HepG2 (cell line): ENCODE results near the gene PDXDC1. TPM values are rescaled to one million over a fixed set of nuclear protein-coding genes. Genes with fewer than 3 reads are reported as not detected.
"Not testable (repeated sequence)": the region's sequence is repeated elsewhere in the genome, so short reads cannot be mapped to it uniquely, and the experiment has no call there.

Source experiments
- ATAC-seq: fragments of 200-7000 bp; cut with Tn5 transposase; 3 replicates; pipeline ENCODE4 v1.9.1; 2020; ENCODE audit warnings: mild to moderate bottlenecking, moderate library complexity
- BruUV-seq: library from RNA; stranded (reverse); fragments of 400-500 nt; replicated peaks from 2 replicates; lab custom pipeline; 2021; lab: Mats Ljungman, UMichigan
- CTCF ChIA-PET: fragments of 300-600 bp; formaldehyde crosslinking; extraction: SDS; loops from one replicate; lab custom pipeline; 2021; ENCODE audit warnings: low total read pairs, inconsistent platforms, low intra/inter-chr PET ratio; lab: Yijun Ruan, JAX
- POLR2A ChIA-PET: fragments of 350-600 bp; sonication (Branson Sonifier 250); formaldehyde crosslinking; loops from one replicate; lab custom pipeline; 2020; ENCODE audit warnings: antibody characterized with exemption, inconsistent platforms; lab: Yijun Ruan, JAX
- DNase-seq: peaks from one replicate; pipeline ENCODE4 v3.0.0-alpha.2; 2015; ENCODE audit warnings: low spot score
- FAIRE-seq: peaks from 3 replicates; lab custom pipeline; 2011; peaks lifted over from hg19 to GRCh38; lab: Jason Lieb, UNC
- H2AFZ ChIP-seq: one replicate; pipeline ENCODE4 v1.6.1; 2011; ENCODE audit warnings: low read length, inconsistent platforms
- H3K27ac ChIP-seq: fragments of 300-600 bp; 3 replicates; pipeline ENCODE4 v1.8.0; 2011; ENCODE audit warnings: mixed run types, mild to moderate bottlenecking, mixed read lengths, low read length, inconsistent platforms; ENCODE audit not compliant: insufficient read depth; ENCODE audit errors: extremely low read length
- H3K27me3 ChIP-seq, 2 experiments: fragments of 200-600 bp in 1 of 2; 2 replicates in 1 of 2; 3 replicates in 1 of 2; pipeline versions ENCODE4 v1.6.0 to v1.8.0; 2011; ENCODE audit warnings: low read length in 2 of 2, mild to moderate bottlenecking in 2 of 2, moderate library complexity in 2 of 2, inconsistent platforms in 1 of 2; ENCODE audit not compliant: insufficient read depth in 2 of 2, control insufficient read depth in 1 of 2
- H3K36me3 ChIP-seq, 2 experiments: fragments of 200-600 bp in 1 of 2; replicated peaks in 1 of 2; 2 replicates in 1 of 2; 3 replicates in 1 of 2; pipeline versions ENCODE4 v1.5.1 to v1.8.0; 2011; ENCODE audit warnings: low read length in 2 of 2, inconsistent platforms in 1 of 2; ENCODE audit not compliant: insufficient read depth in 2 of 2, control insufficient read depth in 1 of 2
- H3K4me1 ChIP-seq: 2 replicates; pipeline ENCODE4 v1.5.1; 2012; ENCODE audit warnings: low read length, inconsistent platforms; ENCODE audit not compliant: insufficient read depth
- H3K4me2 ChIP-seq: 2 replicates; pipeline ENCODE4 v1.6.0; 2011; ENCODE audit warnings: low read depth, low read length, inconsistent platforms
- H3K4me3 ChIP-seq, 3 experiments: fragments of 200-600 bp in 1 of 3; sonication (generic), shearing (Covaris generic) in 1 of 3; replicated peaks in 1 of 3; 2 replicates each; pipeline ENCODE4 v1.5.1; 2011 to 2016; ENCODE audit warnings: low read length in 3 of 3, inconsistent platforms in 2 of 3, low read depth in 2 of 3, mild to moderate bottlenecking in 2 of 3, control low read depth in 1 of 3, mixed read lengths in 1 of 3; ENCODE audit not compliant: insufficient read depth in 1 of 3
- H3K79me2 ChIP-seq: one replicate; pipeline ENCODE4 v1.6.1; 2011; ENCODE audit warnings: low read length, inconsistent platforms; ENCODE audit not compliant: insufficient read depth
- H3K9ac ChIP-seq: 2 replicates; pipeline ENCODE4 v1.6.0; 2011; ENCODE audit warnings: mild to moderate bottlenecking, low read depth, low read length, inconsistent platforms; ENCODE audit not compliant: insufficient read depth
- H3K9me3 ChIP-seq: 2 replicates; pipeline ENCODE4 v1.5.1; 2012; ENCODE audit warnings: mild to moderate bottlenecking, low read length
- H4K20me1 ChIP-seq: 2 replicates; pipeline ENCODE4 v1.6.0; 2011; ENCODE audit warnings: inconsistent platforms, mild to moderate bottlenecking, low read length, moderate library complexity; ENCODE audit not compliant: insufficient read depth
- CTCF ChIP-seq: sonication (generic); formaldehyde crosslinking; IDR thresholded peaks from 2 replicates; pipeline ENCODE4 v1.5.0; 2020; ENCODE audit warnings: mild to moderate bottlenecking, missing genetic modification reagents, moderate library complexity
- WGBS: methylation state at CpG from one replicate; pipeline ENCODE4 v1.1.6; 2017; ENCODE audit warnings: low lambda C conversion rate; 5-methylcytosine and 5-hydroxymethylcytosine counted together
- in situ Hi-C: cut with HindIII; loops from 2 replicates; pipeline ENCODE4 v1.10.0; 2017; ENCODE audit warnings: low pct_unique_long_range_greater_than_20kb; ENCODE audit not compliant: extremely low pct_ligation_motif_present
- intact Hi-C: fragments of 100-400 bp; cut with micrococcal nuclease; formaldehyde crosslinking; loops from one replicate; pipeline ENCODE4 v1.10.0; 2022; ENCODE audit not compliant: unreplicated experiment
- polyA plus RNA-seq, 8 experiments: library from polyadenylated mRNA; depleted of rRNA in 3 of 8; stranded (reverse) in 7 of 8; unstranded in 1 of 8; fragments of >200 nt; fragmentation: Illumina TruSeq in 4 of 8; extraction: Trizol in 4 of 8; gene quantifications; 2 replicates each; pipeline versions ENCODE4 v1.2.1 to v1.2.3, GENCODE V29; 2011 to 2016; ENCODE audit warnings: low read depth in 4 of 8, missing spikeins in 1 of 8, mixed read lengths in 1 of 8; ENCODE audit not compliant: insufficient read depth in 1 of 8
- total RNA-seq, 5 experiments: library from RNA; depleted of rRNA; stranded (reverse); fragments of >200 nt; fragmentation: Illumina TruSeq; extraction: Trizol; gene quantifications; 2 replicates each; pipeline ENCODE4 v1.2.3, GENCODE V29; 2016; ENCODE audit warnings: low read depth in 1 of 5

Gene PDXDC1
- total and polyA plus RNA-seq, 2 of the 13 experiments (the other 11 are each of a cell fraction or from before 2014, with no cell fraction given), result 133 to 169 TPM

DNA sequence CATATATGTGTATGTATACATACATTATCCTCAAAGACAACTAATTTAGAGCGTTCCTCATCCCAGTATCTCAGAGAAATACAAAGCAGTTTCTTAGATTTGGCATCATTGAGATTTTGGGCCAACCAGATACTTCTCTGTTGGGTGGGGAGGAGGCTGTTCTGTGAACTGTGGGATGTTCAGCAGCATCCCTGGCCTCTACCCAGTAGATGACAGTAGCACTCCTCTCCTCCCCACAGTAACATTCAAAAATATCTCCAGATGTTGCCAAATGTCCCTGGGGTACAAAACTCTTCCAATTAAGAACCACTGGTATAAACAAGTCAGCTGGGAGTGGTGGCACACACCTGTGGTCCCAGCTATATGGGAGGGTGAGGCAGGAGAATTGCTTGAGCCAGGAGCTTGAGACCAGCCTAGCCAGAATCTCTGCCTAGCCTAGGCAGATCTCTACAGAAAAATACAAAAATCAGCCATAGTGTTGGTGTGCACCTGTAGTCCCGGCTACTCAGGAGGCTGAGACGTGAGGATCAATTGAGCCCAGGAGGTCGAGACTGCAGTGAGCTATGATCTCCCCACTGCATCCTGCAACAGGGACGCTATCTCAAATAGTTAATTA, 125.7 kb downstream of the PDXDC1 start:
- WGBS, result 43% methylated on average over 5 of the region's 5 CpGs

DNA sequence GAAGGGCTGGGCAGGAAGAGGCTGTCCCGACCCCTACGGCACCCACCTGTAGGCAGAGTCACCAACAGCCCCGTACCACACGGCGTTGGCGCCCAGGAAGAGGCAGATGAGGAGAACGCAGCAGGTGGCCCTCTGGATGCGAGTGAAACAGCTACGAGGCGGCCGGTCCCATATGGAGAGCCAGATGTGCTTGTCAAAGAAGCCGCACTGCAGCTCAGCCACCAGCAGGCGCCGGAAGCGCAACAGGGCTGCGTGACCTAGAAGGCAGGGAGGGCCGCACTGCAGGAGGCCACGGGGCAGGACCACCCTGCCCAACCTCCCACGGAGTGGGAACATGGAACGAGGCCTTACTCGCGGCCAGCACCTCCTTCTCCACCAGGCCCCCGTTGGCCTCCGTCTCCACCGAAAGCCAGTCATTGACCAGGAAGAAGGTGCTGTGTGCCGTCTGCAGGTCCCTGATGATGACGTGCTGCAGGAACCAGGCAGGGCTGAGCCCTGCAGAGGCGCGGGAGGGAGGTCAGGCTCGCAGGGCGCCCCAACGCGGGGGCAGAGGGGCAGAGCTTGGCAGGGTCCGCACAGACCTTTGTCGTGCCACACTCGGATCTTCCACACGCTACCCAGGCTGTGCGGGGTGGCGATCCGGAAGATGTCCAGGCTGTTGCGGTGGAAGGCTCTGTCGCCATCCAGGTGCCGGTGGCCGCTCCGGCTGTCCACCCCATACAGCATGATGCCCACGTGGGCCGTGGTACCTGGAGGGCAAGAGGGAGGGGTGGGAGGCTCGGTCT, 153.0 kb downstream of the PDXDC1 start:
- H3K4me1 ChIP-seq, H3K27ac ChIP-seq, CTCF ChIA-PET, H4K20me1 ChIP-seq, in situ Hi-C loops, H3K4me3 ChIP-seq, H3K9ac ChIP-seq, H3K9me3 ChIP-seq, H3K27me3 ChIP-seq, DNase-seq, intact Hi-C loops, BruUV-seq, H3K79me2 ChIP-seq, POLR2A ChIA-PET, H2AFZ ChIP-seq, H3K36me3 ChIP-seq, H3K4me2 ChIP-seq, ATAC-seq, FAIRE-seq: not testable (repeated sequence)
- 90% methylated on average over 11 of the region's 48 CpGs for WGBS
- peak; percentile 31 for TF ChIP-seq CTCF

More for the DNA sequence above, 125.7 kb downstream of the PDXDC1 start:
- H2AFZ ChIP-seq, H3K27me3 ChIP-seq, in situ Hi-C loops, H3K79me2 ChIP-seq, DNase-seq, intact Hi-C loops, H3K27ac ChIP-seq, FAIRE-seq, POLR2A ChIA-PET, H4K20me1 ChIP-seq, H3K9ac ChIP-seq, H3K36me3 ChIP-seq, H3K4me3 ChIP-seq, H3K4me2 ChIP-seq, BruUV-seq, H3K9me3 ChIP-seq, CTCF ChIA-PET: not testable (repeated sequence)
- ATAC-seq, result peak; percentile 24; the same call in 2 of the 3 replicates
- H3K4me1 ChIP-seq, result peaks cover 16% of the 10 kb centered on the region

DNA sequence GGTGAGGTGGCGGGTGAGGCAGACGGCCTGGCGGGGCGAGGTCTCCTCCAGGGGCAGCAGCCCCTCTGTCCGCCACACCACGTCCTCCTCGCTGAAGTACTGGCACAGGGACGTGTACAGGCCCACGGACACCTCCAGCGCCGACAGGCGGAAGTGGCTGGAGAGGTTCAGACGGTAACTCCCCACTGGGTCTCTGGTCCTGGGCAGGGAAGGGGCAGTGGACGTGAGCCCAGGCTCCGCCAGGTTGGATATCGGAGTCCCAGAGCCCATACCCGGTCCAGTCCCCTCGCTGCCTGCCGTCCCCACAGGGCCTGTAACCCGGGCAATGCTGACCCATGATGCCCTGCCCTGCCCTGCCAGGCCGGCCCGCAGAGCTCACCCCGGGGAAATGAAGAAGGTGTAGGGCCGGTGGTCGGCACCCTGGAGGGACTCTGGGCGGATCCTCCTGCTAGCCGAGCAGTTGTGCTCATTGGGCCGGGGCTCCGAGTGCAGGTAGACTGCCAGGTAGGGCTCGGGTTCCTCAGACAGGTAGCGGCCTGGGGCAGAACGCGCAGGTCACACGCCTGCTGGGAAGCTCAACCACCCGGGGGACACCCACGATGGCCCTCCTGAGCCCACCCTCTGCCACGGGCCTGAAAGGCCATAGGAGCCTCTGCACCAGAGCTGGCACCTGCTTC, 155.6 kb downstream of the PDXDC1 start:
- H3K36me3 ChIP-seq, H3K27ac ChIP-seq, H3K4me1 ChIP-seq, H3K27me3 ChIP-seq, DNase-seq, H3K9ac ChIP-seq, ATAC-seq, CTCF ChIA-PET, POLR2A ChIA-PET, BruUV-seq, FAIRE-seq, H3K4me3 ChIP-seq, intact Hi-C loops, H2AFZ ChIP-seq, in situ Hi-C loops, H3K9me3 ChIP-seq, H3K4me2 ChIP-seq, H3K79me2 ChIP-seq, H4K20me1 ChIP-seq: not testable (repeated sequence)
- 92% methylated on average over 21 of the region's 37 CpGs for WGBS
